T-helper 9 cell (primary cell): ENCODE data around the gene YOD1.

ENCODE experiments used
- DNase-seq: peaks from one replicate; pipeline ENCODE4 v3.0.0-alpha.2; 2020

YOD1 gene

GRCh38 chr1:207024202-207025145 lies 26.5 kb downstream of the YOD1 start:
- no peak for DNase-seq

- no peak for DNase-seq
Measured at GRCh38 chr1:207022996-207023679, 27.9 kb downstream of the YOD1 start.

- no peak for DNase-seq
Measured at GRCh38 chr1:207021876-207022596, 29.0 kb downstream of the YOD1 start.

GRCh38 chr1:207021139-207021861 lies 29.7 kb downstream of the YOD1 start:
- no peak for DNase-seq

- DNase-seq = no peak
Measured at GRCh38 chr1:207020709-207021107, 30.3 kb downstream of the YOD1 start.

GRCh38 chr1:207020065-207020708 lies 30.8 kb downstream of the YOD1 start:
- no peak for DNase-seq

- no peak for DNase-seq
Measured at GRCh38 chr1:207019661-207020060, 31.3 kb downstream of the YOD1 start.

- no peak for DNase-seq
Measured at GRCh38 chr1:207019161-207019560, 31.8 kb downstream of the YOD1 start.

GRCh38 chr1:207018707-207019106 lies 32.3 kb downstream of the YOD1 start:
- DNase-seq = no peak

GRCh38 chr1:207017615-207018559 lies 33.1 kb downstream of the YOD1 start:
- no peak for DNase-seq

GRCh38 chr1:207015791-207016190 lies 35.2 kb downstream of the YOD1 start:
- DNase-seq = no peak

GRCh38 chr1:207014728-207015127 lies 36.3 kb downstream of the YOD1 start:
- DNase-seq = no peak

GRCh38 chr1:207013321-207014085 lies 37.5 kb downstream of the YOD1 start:
- DNase-seq = no peak

GRCh38 chr1:207010726-207011125 lies 40.3 kb downstream of the YOD1 start:
- no peak for DNase-seq

- DNase-seq = no peak
Measured at GRCh38 chr1:207009945-207010344, 41.1 kb downstream of the YOD1 start.

- DNase-seq = no peak
Measured at GRCh38 chr1:207009182-207009850, 41.7 kb downstream of the YOD1 start.

GRCh38 chr1:207007352-207008033 lies 43.5 kb downstream of the YOD1 start:
- DNase-seq = no peak

- no peak for DNase-seq
Measured at GRCh38 chr1:207006914-207007313, 44.1 kb downstream of the YOD1 start.

GRCh38 chr1:207006083-207006482 lies 44.9 kb downstream of the YOD1 start:
- no peak for DNase-seq
